GM23338 (cell line): ENCODE data around the gene COL25A1. TPM values are rescaled to one million over a fixed set of nuclear protein-coding genes. Genes with fewer than 3 reads are reported as not detected.

Experiments
- ATAC-seq: fragments of 200-7000 bp; cut with Tn5 transposase; 3 replicates; pipeline ENCODE4 v1.9.1; 2020
- DNase-seq: peaks from one replicate; pipeline ENCODE4 v3.0.0-alpha.2; 2015; ENCODE audit warnings: low spot score
- H2AFZ ChIP-seq: fragments of 200-600 bp; sonication (generic); 2 replicates; pipeline ENCODE4 v1.8.0; 2016; ENCODE audit warnings: antibody characterized with exemption, mild to moderate bottlenecking, moderate library complexity
- H3F3A ChIP-seq: fragments of 200-600 bp; sonication (generic); replicated peaks from 2 replicates; pipeline ENCODE4 v1.8.0; 2017; ENCODE audit warnings: antibody characterized with exemption, mixed run types, low read depth
- H3K27ac ChIP-seq: fragments of 200-600 bp; sonication (generic); 2 replicates; pipeline ENCODE4 v1.6.1; 2016; ENCODE audit warnings: low read depth
- H3K27me3 ChIP-seq: fragments of 200-600 bp; sonication (generic); 2 replicates; pipeline ENCODE4 v1.8.0; 2016; ENCODE audit warnings: mild to moderate bottlenecking, mixed run types, moderate library complexity; ENCODE audit not compliant: insufficient read depth
- H3K36me3 ChIP-seq: fragments of 200-600 bp; sonication (generic); 2 replicates; pipeline ENCODE4 v1.8.0; 2016; ENCODE audit warnings: mild to moderate bottlenecking; ENCODE audit not compliant: insufficient read depth
- H3K4me1 ChIP-seq: fragments of 200-600 bp; sonication (generic); 2 replicates; pipeline ENCODE4 v1.8.0; 2016; ENCODE audit warnings: mild to moderate bottlenecking, moderate library complexity; ENCODE audit not compliant: insufficient read depth
- H3K4me2 ChIP-seq: fragments of 200-600 bp; sonication (generic); 2 replicates; pipeline ENCODE4 v1.7.1; 2017; ENCODE audit warnings: mixed run types
- H3K4me3 ChIP-seq: fragments of 200-600 bp; sonication (generic); 2 replicates; pipeline ENCODE4 v1.6.1; 2016; ENCODE audit warnings: mixed run types
- H3K79me2 ChIP-seq: fragments of 200-600 bp; sonication (generic); replicated peaks from 2 replicates; pipeline ENCODE4 v1.8.0; 2017; ENCODE audit warnings: mild to moderate bottlenecking; ENCODE audit not compliant: insufficient read depth
- H3K9me2 ChIP-seq: fragments of 200-600 bp; sonication (generic); 2 replicates; pipeline ENCODE4 v1.8.0; 2017; ENCODE audit not compliant: insufficient read depth
- H4K20me1 ChIP-seq: fragments of 200-600 bp; sonication (generic); replicated peaks from 2 replicates; pipeline ENCODE4 v1.8.0; 2017; ENCODE audit warnings: mild to moderate bottlenecking; ENCODE audit not compliant: insufficient read depth
- H3K27ac Mint-ChIP-seq: 2 replicates; pipeline ENCODE4 v1.8.0; 2020; ENCODE audit warnings: inconsistent platforms, mild to moderate bottlenecking, moderate library complexity, mixed read lengths
- H3K27me3 Mint-ChIP-seq: 3 replicates; pipeline ENCODE4 v1.8.0; 2022; ENCODE audit warnings: low read depth, mild to moderate bottlenecking, moderate library complexity, mixed read lengths, inconsistent platforms; ENCODE audit not compliant: insufficient read depth, poor library complexity
- H3K36me3 Mint-ChIP-seq: 3 replicates; pipeline ENCODE4 v1.8.0; 2021; ENCODE audit warnings: low read depth, mild to moderate bottlenecking, inconsistent platforms, moderate library complexity, mixed read lengths
- H3K4me1 Mint-ChIP-seq: 3 replicates; pipeline ENCODE4 v1.8.0; 2020; ENCODE audit warnings: mild to moderate bottlenecking, inconsistent platforms, mixed read lengths
- H3K4me3 Mint-ChIP-seq: 3 replicates; pipeline ENCODE4 v1.8.0; 2021; ENCODE audit warnings: moderate library complexity, mild to moderate bottlenecking, inconsistent platforms, mixed read lengths
- H3K9me3 Mint-ChIP-seq: 3 replicates; pipeline ENCODE4 v1.8.0; 2020; ENCODE audit warnings: moderate library complexity, mild to moderate bottlenecking, inconsistent platforms, mixed read lengths
- CREB1 ChIP-seq: fragments of 250-450 bp; sonication (Bioruptor Pico); IDR thresholded peaks from 2 replicates; pipeline ENCODE4 v1.5.0; 2020; ENCODE audit warnings: low read depth, mild to moderate bottlenecking, moderate library complexity
- CTCF ChIP-seq, 2 experiments: fragments of 200-600 bp in 1 of 2; sonication (generic) in 1 of 2; conservative IDR thresholded peaks; 2 replicates each; pipeline versions ENCODE4 v1.5.1 to v1.6.1; 2016 to 2017; ENCODE audit warnings: antibody characterized with exemption in 2 of 2, low read depth in 2 of 2, mild to moderate bottlenecking in 2 of 2, moderate library complexity in 1 of 2
- ETS1 ChIP-seq: IDR thresholded peaks from 2 replicates; pipeline ENCODE4 v1.6.1; 2016; ENCODE audit warnings: antibody characterized with exemption
- EZH2 ChIP-seq: fragments of 200-600 bp; sonication (generic); IDR thresholded peaks from one replicate; pipeline ENCODE4 v1.8.0; 2017; ENCODE audit warnings: antibody characterized with exemption, mild to moderate bottlenecking, low read depth; ENCODE audit not compliant: unreplicated experiment
- EZH2phosphoT487 ChIP-seq: fragments of 200-600 bp; sonication (generic); IDR thresholded peaks from one replicate; pipeline ENCODE4 v1.8.1; 2018; ENCODE audit warnings: antibody characterized with exemption; ENCODE audit not compliant: unreplicated experiment
- JUNB ChIP-seq: IDR thresholded peaks from one replicate; pipeline ENCODE4 v1.6.1; 2016; ENCODE audit warnings: antibody characterized with exemption; ENCODE audit not compliant: unreplicated experiment
- NANOG ChIP-seq: IDR thresholded peaks from 2 replicates; pipeline ENCODE4 v1.6.1; 2016; ENCODE audit warnings: antibody characterized with exemption, borderline replicate concordance
- POLR2AphosphoS5 ChIP-seq: IDR thresholded peaks from 2 replicates; pipeline ENCODE4 v1.6.1; 2016; ENCODE audit warnings: antibody characterized with exemption, low read depth
- REST ChIP-seq: IDR thresholded peaks from one replicate; pipeline ENCODE4 v1.6.1; 2018; ENCODE audit warnings: antibody characterized with exemption; ENCODE audit not compliant: unreplicated experiment
- STAT1 ChIP-seq: IDR thresholded peaks from one replicate; pipeline ENCODE4 v1.6.1; 2016; ENCODE audit warnings: antibody characterized with exemption; ENCODE audit not compliant: unreplicated experiment
- ZNF114 ChIP-seq: fragments of 250-450 bp; sonication (Bioruptor Pico); IDR thresholded peaks from 2 replicates; pipeline ENCODE4 v1.5.0; 2020; ENCODE audit warnings: mild to moderate bottlenecking, moderate library complexity
- ZNF331 ChIP-seq: fragments of 250-450 bp; sonication (Bioruptor Pico); IDR thresholded peaks from 2 replicates; pipeline ENCODE4 v1.5.0; 2020; ENCODE audit warnings: low read depth, mild to moderate bottlenecking, moderate library complexity
- ZNF462 ChIP-seq: fragments of 250-450 bp; sonication (Bioruptor Pico); IDR thresholded peaks from 2 replicates; pipeline ENCODE4 v1.5.0; 2020; ENCODE audit warnings: mild to moderate bottlenecking, moderate library complexity
- polyA plus RNA-seq: library from polyadenylated mRNA; unstranded; fragments of >200 nt; fragmentation: Nextera tagmentation; extraction: Ambion mirVana; gene quantifications from 2 replicates; pipeline ENCODE4 v1.2.1, GENCODE V29; 2016
- total RNA-seq: library from RNA; depleted of rRNA; stranded (reverse); fragments of >200 nt; shearing (Covaris generic); gene quantifications from 2 replicates; pipeline ENCODE4 v1.2.3, GENCODE V29; 2014

COL25A1 gene
- total and polyA plus RNA-seq, 2 experiments from 2014 or later, result 3.9 to 5.6 TPM

- no peak overlapping the region for H2AFZ ChIP-seq
- TF ChIP-seq CTCF (conservative IDR thresholded peaks at IDR 0.05; ENCODE audit: low read depth in 2 of 2) (no peak), EZH2 (no peak), EZH2phosphoT487 (no peak), CREB1 (CRISPR knock-in tag) (no peak), ZNF331 (CRISPR knock-in tag) (no peak), STAT1 (no peak), NANOG (no peak), ETS1 (no peak), ZNF462 (CRISPR knock-in tag) (no peak), ZNF114 (CRISPR knock-in tag) (no peak), POLR2AphosphoS5 (no peak), REST (no peak), JUNB (no peak)
- no peaks in the 10 kb centered on the region for H3K36me3 ChIP-seq
- DNase-seq (no peak), ATAC-seq (no peak)
- H3K4me3 Mint-ChIP-seq, result no peak overlapping the region
- no peak overlapping the region for H3K27ac Mint-ChIP-seq
- no peaks in the 10 kb centered on the region for H4K20me1 ChIP-seq
- H3K9me3 Mint-ChIP-seq, result no peaks in the 10 kb centered on the region
- H3K4me1 ChIP-seq, result no peaks in the 10 kb centered on the region
- peaks cover 20% of the 10 kb centered on the region; the same call in 2 of the 3 replicates for H3K4me1 Mint-ChIP-seq
- H3K9me2 ChIP-seq, result no peaks in the 10 kb centered on the region
- H3K79me2 ChIP-seq, result no peaks in the 10 kb centered on the region
- H3F3A ChIP-seq, result no peaks in the 10 kb centered on the region
- H3K36me3 Mint-ChIP-seq, result no peaks in the 10 kb centered on the region
- no peak overlapping the region for H3K4me3 ChIP-seq
- H3K27me3 ChIP-seq, result no peaks in the 10 kb centered on the region
- H3K4me2 ChIP-seq, result no peak overlapping the region
- H3K27me3 Mint-ChIP-seq, result no peaks in the 10 kb centered on the region
- no peak overlapping the region for H3K27ac ChIP-seq
Measured at GRCh38 chr4:108916638-108917037, 385.8 kb downstream of the COL25A1 start.
